Hematopoietic multipotent progenitor cell treated with erythropoietin and hydrocortisone succinate and interleukin-3 and kit ligand, for 6 days (in vitro differentiated cells): ENCODE results near the gene NUMA1.

Experiments used
- DNase-seq: peaks from one replicate; pipeline ENCODE4 v3.0.0-alpha.2; 2015

Gene NUMA1

GRCh38 chr11:71999798-72000197, 80.5 kb downstream of the NUMA1 start:
- DNase-seq = peak; percentile 74

GRCh38 chr11:71999362-71999761, 81.0 kb downstream of the NUMA1 start:
- no peak for DNase-seq

- peak; percentile 54 for DNase-seq
Measured at GRCh38 chr11:71998649-71999310, 81.6 kb downstream of the NUMA1 start, which contains the start of gene IL18BP. IL18BP (plus strand) TSS chr11:71998909; CDS start chr11:71999985, 1,076 bp downstream.

- no peak for DNase-seq
Measured at GRCh38 chr11:71998061-71998460, 82.3 kb downstream of the NUMA1 start.

GRCh38 chr11:71997594-71997993, 82.7 kb downstream of the NUMA1 start:
- no peak for DNase-seq

- DNase-seq = no peak
Measured at GRCh38 chr11:71996946-71997345, 83.4 kb downstream of the NUMA1 start.

- DNase-seq = no peak
Measured at GRCh38 chr11:71996517-71996916, 83.8 kb downstream of the NUMA1 start.

GRCh38 chr11:71995726-71996291, 84.5 kb downstream of the NUMA1 start:
- DNase-seq = peak; percentile 97

GRCh38 chr11:71994786-71995185, 85.6 kb downstream of the NUMA1 start:
- DNase-seq = no peak

GRCh38 chr11:71992136-71992730, 88.1 kb downstream of the NUMA1 start:
- DNase-seq = no peak

- peak; percentile 63 for DNase-seq
Measured at GRCh38 chr11:71991494-71991893, 88.8 kb downstream of the NUMA1 start.

- DNase-seq = no peak
Measured at GRCh38 chr11:71990701-71991100, 89.6 kb downstream of the NUMA1 start.

GRCh38 chr11:71988050-71988449, 92.3 kb downstream of the NUMA1 start:
- no peak for DNase-seq

- no peak for DNase-seq
Measured at GRCh38 chr11:71987521-71987920, 92.8 kb downstream of the NUMA1 start.

GRCh38 chr11:71986131-71986530, 94.2 kb downstream of the NUMA1 start:
- DNase-seq = no peak

GRCh38 chr11:71979602-71980001, 100.7 kb downstream of the NUMA1 start:
- DNase-seq = no peak

- no peak for DNase-seq
Measured at GRCh38 chr11:71979094-71979493, 101.2 kb downstream of the NUMA1 start.

GRCh38 chr11:71977743-71978418, 102.5 kb downstream of the NUMA1 start:
- peak; percentile 83 for DNase-seq

GRCh38 chr11:71977090-71977489, 103.3 kb downstream of the NUMA1 start:
- no peak for DNase-seq

- no peak for DNase-seq
Measured at GRCh38 chr11:71976551-71976950, 103.8 kb downstream of the NUMA1 start.

GRCh38 chr11:71971680-71972079, 108.7 kb downstream of the NUMA1 start:
- DNase-seq = no peak

GRCh38 chr11:71964641-71965040, 115.7 kb downstream of the NUMA1 start:
- no peak for DNase-seq

- DNase-seq = no peak
Measured at GRCh38 chr11:71963468-71963867, 116.9 kb downstream of the NUMA1 start.
